RWPE2 (cell line): Measurements from ENCODE around the gene YIPF2.

Experiments used
- ATAC-seq: fragments of 200-7000 bp; cut with Tn5 transposase; 3 replicates; pipeline ENCODE4 v1.9.1; 2021; ENCODE audit warnings: low read depth
- DNase-seq: peaks from one replicate; pipeline ENCODE4 v3.0.0-alpha.2; 2020; ENCODE audit warnings: low spot score
- H3K27ac ChIP-seq: fragments of 450-650 bp; 2 replicates; pipeline ENCODE4 v1.5.1; 2017; ENCODE audit warnings: mild to moderate bottlenecking; ENCODE audit not compliant: poor library complexity, severe bottlenecking
- H3K27me3 ChIP-seq: fragments of 250-450 bp; sonication (Bioruptor Pico); 2 replicates; pipeline ENCODE4 v1.5.1; 2021; ENCODE audit warnings: mild to moderate bottlenecking, moderate library complexity; ENCODE audit not compliant: insufficient read depth, poor library complexity, severe bottlenecking
- H3K36me3 ChIP-seq: fragments of 250-450 bp; sonication (Bioruptor Pico); 2 replicates; pipeline ENCODE4 v1.5.1; 2020; ENCODE audit warnings: low read depth, mild to moderate bottlenecking, moderate library complexity
- H3K4me1 ChIP-seq: fragments of 250-450 bp; sonication (Bioruptor Pico); 2 replicates; pipeline ENCODE4 v1.5.1; 2021; ENCODE audit warnings: mild to moderate bottlenecking, moderate library complexity; ENCODE audit not compliant: insufficient read depth, poor library complexity, severe bottlenecking
- H3K4me3 ChIP-seq: fragments of 250-450 bp; sonication (Bioruptor Pico); 2 replicates; pipeline ENCODE4 v1.5.1; 2021; ENCODE audit warnings: mild to moderate bottlenecking, moderate library complexity; ENCODE audit not compliant: severe bottlenecking
- H3K9me3 ChIP-seq: fragments of 250-450 bp; sonication (Bioruptor Pico); 2 replicates; pipeline ENCODE4 v1.5.1; 2021; ENCODE audit warnings: mild to moderate bottlenecking, moderate library complexity; ENCODE audit not compliant: severe bottlenecking
- TF ChIP-seq, protein P1 (sequence below): fragments of 450-650 bp; IDR thresholded peaks from one replicate; pipeline ENCODE4 v1.5.1; 2017; ENCODE audit warnings: mild to moderate bottlenecking, moderate library complexity; ENCODE audit not compliant: poor library complexity, severe bottlenecking

YIPF2 gene

DNA sequence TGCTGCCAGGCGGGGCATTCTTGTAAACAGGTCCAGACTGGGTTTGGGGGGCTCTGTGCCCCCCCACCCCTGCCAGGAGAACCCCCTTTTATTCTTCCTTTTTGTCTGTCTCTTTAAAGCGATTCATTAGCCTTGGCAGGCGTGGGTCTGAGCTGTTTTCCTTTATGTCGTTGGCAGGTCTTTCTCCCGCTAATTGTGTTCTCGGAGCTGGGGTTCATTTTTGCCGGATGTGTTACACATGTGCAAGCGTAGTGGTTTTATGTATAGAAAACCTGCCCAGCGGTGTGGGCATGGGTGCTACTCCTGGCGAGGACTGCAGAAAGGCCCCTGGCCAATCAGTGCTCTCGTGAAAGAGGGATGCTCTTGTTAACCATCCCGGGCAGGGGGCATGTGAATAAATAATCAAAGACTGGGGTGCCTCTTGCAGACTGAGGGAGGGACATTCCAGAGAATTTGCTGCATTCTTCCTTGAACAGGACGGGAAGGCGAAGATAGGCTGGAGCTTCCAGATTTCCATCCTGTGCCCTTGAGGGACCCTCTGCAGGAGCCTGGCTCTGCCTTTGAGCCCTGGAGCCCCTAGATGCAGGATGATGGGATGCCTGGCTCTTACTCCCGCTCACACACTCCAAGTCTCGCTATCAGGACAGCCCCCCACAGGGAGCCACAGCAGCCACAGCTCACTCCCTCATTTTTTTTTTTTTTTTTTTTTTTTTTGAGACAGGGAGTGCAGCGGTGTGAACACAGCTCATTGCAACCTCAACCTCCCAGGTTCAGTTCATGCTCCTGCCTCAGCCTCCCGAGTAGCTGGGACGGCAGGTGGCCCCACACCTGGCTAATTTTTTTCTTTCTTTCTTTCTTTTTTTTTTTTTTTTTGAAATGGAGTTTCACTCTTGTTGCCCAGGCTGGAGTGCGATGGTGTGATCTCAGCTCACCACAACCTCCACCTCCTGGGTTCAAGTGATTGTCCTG, 43.0 kb downstream of the YIPF2 start:
- H3K36me3 ChIP-seq: no peaks in the 10 kb centered on the region
- H3K27ac ChIP-seq: no peak overlapping the region
- no peak overlapping the region for H3K4me3 ChIP-seq
- no peaks in the 10 kb centered on the region for H3K4me1 ChIP-seq
- DNase-seq (no peak), ATAC-seq (no peak)
- no peaks in the 10 kb centered on the region for H3K9me3 ChIP-seq
- H3K27me3 ChIP-seq: no peaks in the 10 kb centered on the region
- TF ChIP-seq, protein P1, sequence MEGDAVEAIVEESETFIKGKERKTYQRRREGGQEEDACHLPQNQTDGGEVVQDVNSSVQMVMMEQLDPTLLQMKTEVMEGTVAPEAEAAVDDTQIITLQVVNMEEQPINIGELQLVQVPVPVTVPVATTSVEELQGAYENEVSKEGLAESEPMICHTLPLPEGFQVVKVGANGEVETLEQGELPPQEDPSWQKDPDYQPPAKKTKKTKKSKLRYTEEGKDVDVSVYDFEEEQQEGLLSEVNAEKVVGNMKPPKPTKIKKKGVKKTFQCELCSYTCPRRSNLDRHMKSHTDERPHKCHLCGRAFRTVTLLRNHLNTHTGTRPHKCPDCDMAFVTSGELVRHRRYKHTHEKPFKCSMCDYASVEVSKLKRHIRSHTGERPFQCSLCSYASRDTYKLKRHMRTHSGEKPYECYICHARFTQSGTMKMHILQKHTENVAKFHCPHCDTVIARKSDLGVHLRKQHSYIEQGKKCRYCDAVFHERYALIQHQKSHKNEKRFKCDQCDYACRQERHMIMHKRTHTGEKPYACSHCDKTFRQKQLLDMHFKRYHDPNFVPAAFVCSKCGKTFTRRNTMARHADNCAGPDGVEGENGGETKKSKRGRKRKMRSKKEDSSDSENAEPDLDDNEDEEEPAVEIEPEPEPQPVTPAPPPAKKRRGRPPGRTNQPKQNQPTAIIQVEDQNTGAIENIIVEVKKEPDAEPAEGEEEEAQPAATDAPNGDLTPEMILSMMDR: no peak

GRCh38 chr19:10884274-10884673, 44.2 kb downstream of the YIPF2 start:
- H3K27me3 ChIP-seq: no peaks in the 10 kb centered on the region
- H3K4me1 ChIP-seq: peaks cover 2% of the 10 kb centered on the region
- no peak overlapping the region for H3K4me3 ChIP-seq
- ATAC-seq: peak; percentile 66
- DNase-seq: no peak
- H3K27ac ChIP-seq: no peak overlapping the region
- H3K9me3 ChIP-seq: no peaks in the 10 kb centered on the region
- no peaks in the 10 kb centered on the region for H3K36me3 ChIP-seq
- TF ChIP-seq, protein P1: no peak

- H3K9me3 ChIP-seq: no peaks in the 10 kb centered on the region
- DNase-seq: no peak
- H3K27me3 ChIP-seq: no peaks in the 10 kb centered on the region
- no peak overlapping the region for H3K27ac ChIP-seq
- no peak for ATAC-seq
- H3K4me1 ChIP-seq: peaks cover 6% of the 10 kb centered on the region
- no peaks in the 10 kb centered on the region for H3K36me3 ChIP-seq
- TF ChIP-seq, protein P1: no peak
- no peak overlapping the region for H3K4me3 ChIP-seq
Observed at GRCh38 chr19:10882108-10882457, 46.4 kb downstream of the YIPF2 start.

DNA sequence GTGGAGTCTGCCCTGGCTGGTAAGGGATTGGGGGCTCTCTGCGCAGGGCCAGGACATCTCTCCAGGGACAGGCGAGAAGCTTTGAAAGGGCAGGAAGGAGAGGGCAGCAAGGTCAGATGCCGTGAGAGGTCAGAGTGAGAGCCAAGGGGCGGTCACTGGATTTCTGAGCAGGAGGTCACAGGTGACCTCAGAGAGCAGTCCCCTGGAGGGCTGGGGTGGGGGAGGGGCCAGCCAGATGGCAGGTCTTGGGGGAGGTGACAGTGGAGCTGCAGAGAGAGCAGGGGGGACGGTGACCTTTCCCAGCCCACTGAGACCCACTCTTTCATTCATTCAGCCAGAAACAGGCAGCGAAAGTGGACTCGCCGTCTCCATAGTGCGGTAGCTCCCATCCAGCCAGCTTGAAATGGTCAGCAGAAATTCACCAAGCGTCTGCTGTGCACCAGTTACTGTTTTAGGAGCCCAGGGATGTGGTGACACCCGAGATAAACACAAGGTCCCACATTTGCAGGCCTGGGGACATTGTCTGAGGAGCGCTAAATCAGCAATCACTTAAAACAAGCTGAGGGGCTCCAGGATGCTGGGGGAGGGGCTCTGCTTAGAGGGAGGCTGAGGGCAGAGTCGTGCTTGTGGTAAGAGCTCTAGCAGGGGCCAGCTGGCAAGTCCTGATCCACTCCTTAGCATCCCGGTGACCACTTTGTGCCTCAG, 46.9 kb downstream of the YIPF2 start:
- no peak overlapping the region for H3K4me3 ChIP-seq
- ATAC-seq (no peak), DNase-seq (no peak)
- H3K27me3 ChIP-seq: no peaks in the 10 kb centered on the region
- H3K4me1 ChIP-seq: peaks cover 6% of the 10 kb centered on the region
- no peaks in the 10 kb centered on the region for H3K36me3 ChIP-seq
- no peak overlapping the region for H3K27ac ChIP-seq
- TF ChIP-seq, protein P1: no peak
- no peaks in the 10 kb centered on the region for H3K9me3 ChIP-seq
